ENCODE data around the gene EHMT2. TPM values are rescaled to one million over a fixed set of nuclear protein-coding genes. Genes with fewer than 3 reads are reported as not detected.

The EHMT2 gene
- total and polyA plus RNA-seq, 2 donors (not counting 3 experiments of a cell fraction or from before 2014, with no cell fraction given): 53.3 to 54.3 TPM

DNA sequence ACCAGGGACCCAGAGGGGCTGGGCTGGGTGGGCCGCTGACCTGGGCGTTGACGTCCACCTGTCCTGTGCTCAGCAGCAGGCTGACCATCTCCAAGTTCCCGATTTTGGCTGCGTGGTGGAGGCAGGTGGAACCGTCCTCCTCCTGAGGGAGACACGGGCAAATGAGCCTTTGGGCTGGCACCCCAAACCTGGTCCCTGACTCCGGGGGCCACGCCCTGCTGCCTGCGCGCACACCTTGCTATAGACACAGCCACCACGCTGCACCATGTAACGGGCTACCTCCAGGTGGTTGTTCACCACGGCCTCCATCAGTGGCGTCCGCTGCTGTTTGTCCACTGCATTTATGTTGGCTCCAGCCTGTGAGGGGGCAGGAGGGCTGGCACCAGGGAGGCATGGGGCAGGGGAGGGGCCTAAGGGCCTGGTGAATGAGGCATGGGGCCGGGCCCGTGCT, 10.9 kb downstream of the EHMT2 start:
- H3K9ac ChIP-seq (replicated peaks; ENCODE audit: extremely low read depth, insufficient read depth, low read length): no peak overlapping the region
- no peak overlapping the region for H3K27ac ChIP-seq (ENCODE audit: insufficient read depth, low read depth, low read length)
- dilution Hi-C loops (cut with MboI; ENCODE audit: extremely low pct_ligation_motif_present, low sequenced_read_pairs) (no loop called here), intact Hi-C loops (cut with micrococcal nuclease) (no loop called here)
- H4K20me1 ChIP-seq (replicated peaks; ENCODE audit: control insufficient read depth, extremely low read depth, insufficient read depth, low read length): no peaks in the 10 kb centered on the region
- no peaks in the 10 kb centered on the region for H3K9me1 ChIP-seq (replicated peaks; ENCODE audit: control insufficient read depth, extremely low read depth, insufficient read depth, low read length)
- FAIRE-seq: no peak
- POLR2A ChIA-PET: no interaction called here
- H3K79me2 ChIP-seq (ENCODE audit: control insufficient read depth, insufficient read depth, low read length): no peaks in the 10 kb centered on the region
- no peaks in the 10 kb centered on the region for H3K9me3 ChIP-seq (replicated peaks; ENCODE audit: control insufficient read depth, insufficient read depth, low read length)
- H3K4me2 ChIP-seq (ENCODE audit: insufficient read depth, low read length): no peak overlapping the region
- no peak overlapping the region for H3K4me3 ChIP-seq (replicated peaks in 1 of 3; ENCODE audit: insufficient read depth in 1 of 3, low read depth in 1 of 3, low read length in 3 of 3)
- no peaks in the 10 kb centered on the region for H3K27me3 ChIP-seq (ENCODE audit: control insufficient read depth in 2 of 2, insufficient read depth in 2 of 2, low read length in 2 of 2)
- BruUV-seq (replicated peaks): no TSS peak
- no peak for DNase-seq (ENCODE audit: low read depth, low spot score)
- CTCF ChIA-PET: interaction anchor here (1.0 to 1.1 kb wide), 2 partner anchors 10 to 11 kb away, joined by 3 to 4 read pairs; partner anchors contain the start of gene EHMT2
- H2AFZ ChIP-seq (ENCODE audit: low read depth, low read length): no peak overlapping the region
- peaks cover 8 to 49% of the 10 kb centered on the region in 2 experiments for H3K36me3 ChIP-seq (ENCODE audit: control insufficient read depth in 2 of 2, extremely low read depth in 1 of 2, insufficient read depth in 2 of 2, low read length in 2 of 2)
- no peaks in the 10 kb centered on the region for H3K4me1 ChIP-seq (ENCODE audit: control insufficient read depth, extremely low read depth, insufficient read depth, low read length)
- TF ChIP-seq, protein P1, sequence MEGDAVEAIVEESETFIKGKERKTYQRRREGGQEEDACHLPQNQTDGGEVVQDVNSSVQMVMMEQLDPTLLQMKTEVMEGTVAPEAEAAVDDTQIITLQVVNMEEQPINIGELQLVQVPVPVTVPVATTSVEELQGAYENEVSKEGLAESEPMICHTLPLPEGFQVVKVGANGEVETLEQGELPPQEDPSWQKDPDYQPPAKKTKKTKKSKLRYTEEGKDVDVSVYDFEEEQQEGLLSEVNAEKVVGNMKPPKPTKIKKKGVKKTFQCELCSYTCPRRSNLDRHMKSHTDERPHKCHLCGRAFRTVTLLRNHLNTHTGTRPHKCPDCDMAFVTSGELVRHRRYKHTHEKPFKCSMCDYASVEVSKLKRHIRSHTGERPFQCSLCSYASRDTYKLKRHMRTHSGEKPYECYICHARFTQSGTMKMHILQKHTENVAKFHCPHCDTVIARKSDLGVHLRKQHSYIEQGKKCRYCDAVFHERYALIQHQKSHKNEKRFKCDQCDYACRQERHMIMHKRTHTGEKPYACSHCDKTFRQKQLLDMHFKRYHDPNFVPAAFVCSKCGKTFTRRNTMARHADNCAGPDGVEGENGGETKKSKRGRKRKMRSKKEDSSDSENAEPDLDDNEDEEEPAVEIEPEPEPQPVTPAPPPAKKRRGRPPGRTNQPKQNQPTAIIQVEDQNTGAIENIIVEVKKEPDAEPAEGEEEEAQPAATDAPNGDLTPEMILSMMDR (IDR thresholded peaks at IDR 0.05; ENCODE audit: extremely low read depth in 1 of 2, insufficient read depth in 1 of 2, low read depth in 1 of 2, low read length in 2 of 2): no peak
- TF ChIP-seq EZH2 (IDR thresholded peaks at IDR 0.05; ENCODE audit: borderline replicate concordance, low read depth, low read length, severe bottlenecking) (no peak), POLR2AphosphoS5 (IDR thresholded peaks at IDR 0.05; ENCODE audit: insufficient read depth, low read depth, low read length) (no peak), FOS (IDR thresholded peaks at IDR 0.05; ENCODE audit: borderline replicate concordance, insufficient read depth, low read length) (no peak), GATA2 (IDR thresholded peaks at IDR 0.05; ENCODE audit: insufficient read depth, insufficient read length, low read depth, low read length) (no peak), JUN (IDR thresholded peaks at IDR 0.05; ENCODE audit: borderline replicate concordance, insufficient read depth, insufficient read length, low read depth) (no peak), POLR2A (IDR thresholded peaks at IDR 0.05; ENCODE audit: low read depth, low read length) (no peak), MYC (IDR thresholded peaks at IDR 0.05; ENCODE audit: low read depth, low read length) (no peak)
- TF ChIP-seq, protein P2, sequence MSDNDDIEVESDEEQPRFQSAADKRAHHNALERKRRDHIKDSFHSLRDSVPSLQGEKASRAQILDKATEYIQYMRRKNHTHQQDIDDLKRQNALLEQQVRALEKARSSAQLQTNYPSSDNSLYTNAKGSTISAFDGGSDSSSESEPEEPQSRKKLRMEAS (IDR thresholded peaks at IDR 0.05; ENCODE audit: insufficient read depth, insufficient read length): no peak
